Measurements from ENCODE around the gene STXBP1.

DNA sequence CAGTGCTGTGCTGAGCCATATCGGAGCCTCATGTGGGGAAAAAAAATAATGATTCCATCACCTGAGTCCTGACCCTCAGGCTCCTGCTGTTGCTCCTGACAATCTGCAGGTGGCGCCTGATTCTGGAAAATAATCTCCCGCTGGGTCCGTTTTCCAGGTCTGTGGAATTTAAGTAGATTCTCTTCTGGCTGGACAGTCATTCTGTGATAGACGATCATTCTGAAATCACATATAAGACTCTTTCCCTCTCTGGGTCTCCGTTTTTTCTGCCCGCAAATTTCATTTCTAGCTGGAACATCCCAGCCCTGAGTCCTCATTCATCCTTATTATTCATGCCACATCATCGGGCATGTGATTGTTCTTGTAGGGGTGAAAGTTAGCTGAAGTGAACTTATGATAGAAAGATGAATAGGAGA is 22.1 kb upstream of the STXBP1 start:
- TF ChIP-seq POLR2A (IDR thresholded peaks at IDR 0.05), result no peak
- TF ChIP-seq EP300 (IDR thresholded peaks at IDR 0.05), result no peak

Measured in stomach (tissue), 4 donors.